ENCODE results near the gene FAM107A.

DNA sequence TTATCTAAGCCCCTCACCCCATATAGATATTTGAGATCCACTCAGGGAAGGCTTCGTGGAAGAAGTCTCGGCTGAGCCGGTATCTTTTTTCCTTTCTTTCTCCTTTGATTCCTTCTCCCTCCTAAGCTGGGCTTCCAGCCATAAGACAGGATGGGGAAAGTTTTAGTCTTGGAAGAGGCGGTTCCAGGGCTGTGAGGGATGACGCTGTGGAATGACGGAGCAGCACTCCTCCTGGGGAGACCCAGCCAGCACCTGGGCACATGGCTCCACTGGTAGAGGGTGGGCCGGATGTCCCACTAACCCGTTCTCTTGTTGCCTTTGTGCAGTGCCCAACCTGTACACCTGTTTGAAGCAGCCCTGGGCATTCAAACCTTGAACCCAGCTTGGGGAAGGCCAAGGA is 43.2 kb upstream of the FAM107A start:
- TF ChIP-seq RAD21 (IDR thresholded peaks at IDR 0.05; ENCODE audit: low read depth) (no peak), TCF7L2 (IDR thresholded peaks at IDR 0.05; ENCODE audit: borderline replicate concordance, extremely low read depth, insufficient read depth, insufficient read length) (no peak), EZH2phosphoT487 (IDR thresholded peaks at IDR 0.05; ENCODE audit: borderline replicate concordance) (no peak), POLR2AphosphoS5 (IDR thresholded peaks at IDR 0.05; ENCODE audit: low read depth, low read length) (no peak)
- TF ChIP-seq, protein P1, sequence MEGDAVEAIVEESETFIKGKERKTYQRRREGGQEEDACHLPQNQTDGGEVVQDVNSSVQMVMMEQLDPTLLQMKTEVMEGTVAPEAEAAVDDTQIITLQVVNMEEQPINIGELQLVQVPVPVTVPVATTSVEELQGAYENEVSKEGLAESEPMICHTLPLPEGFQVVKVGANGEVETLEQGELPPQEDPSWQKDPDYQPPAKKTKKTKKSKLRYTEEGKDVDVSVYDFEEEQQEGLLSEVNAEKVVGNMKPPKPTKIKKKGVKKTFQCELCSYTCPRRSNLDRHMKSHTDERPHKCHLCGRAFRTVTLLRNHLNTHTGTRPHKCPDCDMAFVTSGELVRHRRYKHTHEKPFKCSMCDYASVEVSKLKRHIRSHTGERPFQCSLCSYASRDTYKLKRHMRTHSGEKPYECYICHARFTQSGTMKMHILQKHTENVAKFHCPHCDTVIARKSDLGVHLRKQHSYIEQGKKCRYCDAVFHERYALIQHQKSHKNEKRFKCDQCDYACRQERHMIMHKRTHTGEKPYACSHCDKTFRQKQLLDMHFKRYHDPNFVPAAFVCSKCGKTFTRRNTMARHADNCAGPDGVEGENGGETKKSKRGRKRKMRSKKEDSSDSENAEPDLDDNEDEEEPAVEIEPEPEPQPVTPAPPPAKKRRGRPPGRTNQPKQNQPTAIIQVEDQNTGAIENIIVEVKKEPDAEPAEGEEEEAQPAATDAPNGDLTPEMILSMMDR (IDR thresholded peaks at IDR 0.05 in 2 of 3, conservative IDR thresholded peaks at IDR 0.05 in 1 of 3; ENCODE audit: borderline replicate concordance in 1 of 3, insufficient read depth in 1 of 3, low read depth in 2 of 3, low read length in 2 of 3), result no peak
- TF ChIP-seq, protein P2, sequence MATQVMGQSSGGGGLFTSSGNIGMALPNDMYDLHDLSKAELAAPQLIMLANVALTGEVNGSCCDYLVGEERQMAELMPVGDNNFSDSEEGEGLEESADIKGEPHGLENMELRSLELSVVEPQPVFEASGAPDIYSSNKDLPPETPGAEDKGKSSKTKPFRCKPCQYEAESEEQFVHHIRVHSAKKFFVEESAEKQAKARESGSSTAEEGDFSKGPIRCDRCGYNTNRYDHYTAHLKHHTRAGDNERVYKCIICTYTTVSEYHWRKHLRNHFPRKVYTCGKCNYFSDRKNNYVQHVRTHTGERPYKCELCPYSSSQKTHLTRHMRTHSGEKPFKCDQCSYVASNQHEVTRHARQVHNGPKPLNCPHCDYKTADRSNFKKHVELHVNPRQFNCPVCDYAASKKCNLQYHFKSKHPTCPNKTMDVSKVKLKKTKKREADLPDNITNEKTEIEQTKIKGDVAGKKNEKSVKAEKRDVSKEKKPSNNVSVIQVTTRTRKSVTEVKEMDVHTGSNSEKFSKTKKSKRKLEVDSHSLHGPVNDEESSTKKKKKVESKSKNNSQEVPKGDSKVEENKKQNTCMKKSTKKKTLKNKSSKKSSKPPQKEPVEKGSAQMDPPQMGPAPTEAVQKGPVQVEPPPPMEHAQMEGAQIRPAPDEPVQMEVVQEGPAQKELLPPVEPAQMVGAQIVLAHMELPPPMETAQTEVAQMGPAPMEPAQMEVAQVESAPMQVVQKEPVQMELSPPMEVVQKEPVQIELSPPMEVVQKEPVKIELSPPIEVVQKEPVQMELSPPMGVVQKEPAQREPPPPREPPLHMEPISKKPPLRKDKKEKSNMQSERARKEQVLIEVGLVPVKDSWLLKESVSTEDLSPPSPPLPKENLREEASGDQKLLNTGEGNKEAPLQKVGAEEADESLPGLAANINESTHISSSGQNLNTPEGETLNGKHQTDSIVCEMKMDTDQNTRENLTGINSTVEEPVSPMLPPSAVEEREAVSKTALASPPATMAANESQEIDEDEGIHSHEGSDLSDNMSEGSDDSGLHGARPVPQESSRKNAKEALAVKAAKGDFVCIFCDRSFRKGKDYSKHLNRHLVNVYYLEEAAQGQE (IDR thresholded peaks at IDR 0.05; ENCODE audit: low read depth), result no peak
